ENCODE data around the gene PODN. TPM values are rescaled to one million over a fixed set of nuclear protein-coding genes. Genes with fewer than 3 reads are reported as not detected.

Gene PODN
- total RNA-seq, 1 experiment from 2014 or later, result not detected

DNA sequence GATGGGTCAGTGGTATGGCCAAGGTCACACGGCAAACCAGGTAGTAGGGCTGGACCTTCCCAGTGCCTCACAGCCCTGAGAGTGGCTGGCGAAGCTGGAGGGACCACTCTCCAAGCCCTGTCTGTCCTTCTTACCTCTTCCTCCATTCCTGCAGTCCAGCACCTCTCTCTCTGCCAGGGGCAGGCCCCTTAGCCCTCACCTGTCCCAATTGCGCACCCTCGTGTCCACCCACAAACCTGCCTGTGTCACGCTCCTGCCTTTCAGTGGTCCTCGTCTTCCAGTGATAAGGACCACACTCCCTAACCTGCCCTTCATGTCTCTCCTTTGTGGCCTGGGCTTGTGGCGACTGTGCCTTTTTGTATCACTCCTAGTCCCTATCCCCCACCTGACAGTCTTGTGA lies 3.4 kb downstream of the PODN start:
- BruUV-seq (replicated peaks), result no TSS peak
- H3K27ac Mint-ChIP-seq (ENCODE audit: low read depth, unreplicated experiment), result no peak overlapping the region
- no peaks in the 10 kb centered on the region for H3K9me3 Mint-ChIP-seq (ENCODE audit: unreplicated experiment)
- no peak overlapping the region for H3K4me3 Mint-ChIP-seq (ENCODE audit: unreplicated experiment)
- H3K36me3 Mint-ChIP-seq (ENCODE audit: insufficient read depth, unreplicated experiment), result no peaks in the 10 kb centered on the region
- TF ChIP-seq, protein P1, sequence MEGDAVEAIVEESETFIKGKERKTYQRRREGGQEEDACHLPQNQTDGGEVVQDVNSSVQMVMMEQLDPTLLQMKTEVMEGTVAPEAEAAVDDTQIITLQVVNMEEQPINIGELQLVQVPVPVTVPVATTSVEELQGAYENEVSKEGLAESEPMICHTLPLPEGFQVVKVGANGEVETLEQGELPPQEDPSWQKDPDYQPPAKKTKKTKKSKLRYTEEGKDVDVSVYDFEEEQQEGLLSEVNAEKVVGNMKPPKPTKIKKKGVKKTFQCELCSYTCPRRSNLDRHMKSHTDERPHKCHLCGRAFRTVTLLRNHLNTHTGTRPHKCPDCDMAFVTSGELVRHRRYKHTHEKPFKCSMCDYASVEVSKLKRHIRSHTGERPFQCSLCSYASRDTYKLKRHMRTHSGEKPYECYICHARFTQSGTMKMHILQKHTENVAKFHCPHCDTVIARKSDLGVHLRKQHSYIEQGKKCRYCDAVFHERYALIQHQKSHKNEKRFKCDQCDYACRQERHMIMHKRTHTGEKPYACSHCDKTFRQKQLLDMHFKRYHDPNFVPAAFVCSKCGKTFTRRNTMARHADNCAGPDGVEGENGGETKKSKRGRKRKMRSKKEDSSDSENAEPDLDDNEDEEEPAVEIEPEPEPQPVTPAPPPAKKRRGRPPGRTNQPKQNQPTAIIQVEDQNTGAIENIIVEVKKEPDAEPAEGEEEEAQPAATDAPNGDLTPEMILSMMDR (IDR thresholded peaks at IDR 0.05; ENCODE audit: unreplicated experiment), result no peak
- H3K4me1 Mint-ChIP-seq (ENCODE audit: insufficient read depth, unreplicated experiment), result no peaks in the 10 kb centered on the region
- no peak for DNase-seq (ENCODE audit: unreplicated experiment)
- peaks cover 12% of the 10 kb centered on the region for H3K27me3 Mint-ChIP-seq (ENCODE audit: insufficient read depth, unreplicated experiment)
- CTCF ChIA-PET, result no interaction called here
- intact Hi-C loops (cut with micrococcal nuclease), result no loop called here
- POLR2A ChIA-PET, result no interaction called here

DNA sequence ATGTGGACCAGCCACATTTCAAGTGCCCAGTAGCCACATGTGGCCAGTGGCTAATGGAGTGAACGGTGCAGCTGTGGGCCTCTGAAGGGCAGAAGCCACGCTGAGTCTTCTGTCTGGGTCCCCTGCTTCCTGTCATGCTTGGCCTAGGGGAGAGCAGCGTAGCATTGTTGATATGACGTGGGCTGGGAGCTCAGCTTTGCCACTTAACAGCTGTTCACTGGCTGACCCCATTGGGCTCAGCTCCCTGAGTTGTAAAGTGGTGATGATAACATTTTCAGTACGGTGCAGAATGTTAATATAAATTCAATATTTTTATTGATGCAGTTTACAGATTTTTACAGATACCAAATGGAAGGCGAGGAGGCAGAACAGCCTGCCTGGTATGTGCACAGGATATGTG lies 4.5 kb downstream of the PODN start:
- no peaks in the 10 kb centered on the region for H3K4me1 Mint-ChIP-seq (ENCODE audit: insufficient read depth, unreplicated experiment)
- POLR2A ChIA-PET, result no interaction called here
- CTCF ChIA-PET, result no interaction called here
- H3K36me3 Mint-ChIP-seq (ENCODE audit: insufficient read depth, unreplicated experiment), result no peaks in the 10 kb centered on the region
- DNase-seq (ENCODE audit: unreplicated experiment), result no peak
- H3K27me3 Mint-ChIP-seq (ENCODE audit: insufficient read depth, unreplicated experiment), result peaks cover 11% of the 10 kb centered on the region
- TF ChIP-seq, protein P1 (IDR thresholded peaks at IDR 0.05; ENCODE audit: unreplicated experiment), result no peak
- H3K4me3 Mint-ChIP-seq (ENCODE audit: unreplicated experiment), result no peak overlapping the region
- intact Hi-C loops (cut with micrococcal nuclease), result no loop called here
- BruUV-seq (replicated peaks), result no TSS peak
- H3K27ac Mint-ChIP-seq (ENCODE audit: low read depth, unreplicated experiment), result no peak overlapping the region
- H3K9me3 Mint-ChIP-seq (ENCODE audit: unreplicated experiment), result no peaks in the 10 kb centered on the region

DNA sequence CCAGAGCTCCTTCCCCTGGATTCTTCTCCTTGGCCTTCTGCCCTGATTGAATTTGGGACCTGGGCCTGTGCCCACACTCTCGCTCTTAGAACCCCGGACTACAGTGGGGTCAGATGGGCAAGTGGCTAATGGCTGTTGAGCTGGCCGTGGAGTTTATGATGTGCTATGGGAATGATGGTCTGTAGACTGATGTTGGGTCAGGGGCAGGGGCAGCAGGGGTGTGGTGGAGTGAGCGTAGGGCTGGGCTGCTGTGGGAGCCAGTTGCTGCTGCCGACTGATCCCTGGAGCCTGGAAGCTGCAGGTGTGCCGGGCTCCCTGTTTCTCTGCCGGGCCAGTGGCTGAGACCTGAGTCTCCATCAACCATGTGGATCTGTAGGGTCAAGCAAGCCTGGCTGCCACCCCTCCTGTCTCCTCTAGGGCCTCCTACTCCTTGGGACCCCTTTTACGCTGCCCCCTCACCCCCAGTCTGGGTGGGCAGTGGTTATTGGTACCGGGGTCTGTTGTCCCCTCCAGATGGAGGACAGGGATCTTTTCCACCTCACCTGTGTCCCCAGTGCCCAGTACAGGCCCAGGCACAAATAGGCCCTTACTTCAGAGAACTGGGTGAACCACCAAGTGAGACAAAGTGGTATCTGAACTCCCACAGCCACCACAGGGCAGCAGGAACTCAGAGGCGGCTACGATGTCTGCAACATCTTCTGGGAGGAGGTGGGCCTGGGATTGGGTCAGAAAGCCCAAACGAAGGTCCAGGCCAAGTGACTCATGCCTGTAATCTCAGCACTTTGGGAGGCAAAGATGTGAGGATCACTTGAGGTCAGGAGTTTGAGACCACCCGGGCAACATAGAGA lies 5.1 kb downstream of the PODN start:
- H3K27ac Mint-ChIP-seq (ENCODE audit: low read depth, unreplicated experiment), result no peak overlapping the region
- intact Hi-C loops (cut with micrococcal nuclease), result no loop called here
- H3K9me3 Mint-ChIP-seq (ENCODE audit: unreplicated experiment), result no peaks in the 10 kb centered on the region
- H3K27me3 Mint-ChIP-seq (ENCODE audit: insufficient read depth, unreplicated experiment), result peaks cover 11% of the 10 kb centered on the region
- H3K36me3 Mint-ChIP-seq (ENCODE audit: insufficient read depth, unreplicated experiment), result no peaks in the 10 kb centered on the region
- DNase-seq (ENCODE audit: unreplicated experiment), result no peak
- ChIA-PET CTCF (no interaction called here), POLR2A (no interaction called here)
- TF ChIP-seq, protein P1 (IDR thresholded peaks at IDR 0.05; ENCODE audit: unreplicated experiment), result no peak
- no peaks in the 10 kb centered on the region for H3K4me1 Mint-ChIP-seq (ENCODE audit: insufficient read depth, unreplicated experiment)
- no TSS peak for BruUV-seq (replicated peaks)
- H3K4me3 Mint-ChIP-seq (ENCODE audit: unreplicated experiment), result no peak overlapping the region

DNA sequence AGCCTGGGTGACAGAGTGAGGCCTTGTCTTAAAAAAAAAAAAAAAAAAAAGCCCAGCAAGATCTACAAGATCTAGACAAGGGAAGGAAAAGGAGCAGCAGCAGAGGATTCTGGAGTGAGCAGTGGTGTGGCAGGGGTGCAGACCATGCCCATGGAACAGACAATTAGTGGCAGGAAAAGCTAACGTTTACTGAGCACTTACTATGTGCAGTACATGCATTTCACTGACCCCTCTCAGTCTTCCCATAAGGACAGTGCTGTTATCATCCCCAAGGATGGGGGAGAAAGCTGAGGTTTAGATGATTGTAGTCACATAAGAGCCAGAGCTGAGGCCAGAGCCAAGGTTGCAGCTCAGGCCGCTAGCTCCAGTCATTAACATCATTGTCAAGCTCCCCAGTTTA lies 5.9 kb downstream of the PODN start:
- no TSS peak for BruUV-seq (replicated peaks)
- TF ChIP-seq, protein P1 (IDR thresholded peaks at IDR 0.05; ENCODE audit: unreplicated experiment), result no peak
- no peak overlapping the region for H3K27ac Mint-ChIP-seq (ENCODE audit: low read depth, unreplicated experiment)

More for the DNA sequence above, 5.9 kb downstream of the PODN start:
- ChIA-PET CTCF (interaction anchor here (0.6 kb wide), 1 partner anchor 112 kb away, joined by 3 read pairs; no protein-coding TSS in a partner anchor), POLR2A (interaction anchor here (0.5 to 1.5 kb wide), 3 partner anchors 11 to 579 kb away, joined by 3 to 4 read pairs (median 4); no protein-coding TSS in a partner anchor)
- no peak overlapping the region for H3K4me3 Mint-ChIP-seq (ENCODE audit: unreplicated experiment)
- DNase-seq (ENCODE audit: unreplicated experiment), result no peak
- intact Hi-C loops (cut with micrococcal nuclease), result no loop called here
- H3K36me3 Mint-ChIP-seq (ENCODE audit: insufficient read depth, unreplicated experiment), result no peaks in the 10 kb centered on the region
- no peaks in the 10 kb centered on the region for H3K4me1 Mint-ChIP-seq (ENCODE audit: insufficient read depth, unreplicated experiment)
- H3K9me3 Mint-ChIP-seq (ENCODE audit: unreplicated experiment), result no peaks in the 10 kb centered on the region
- peaks cover 11% of the 10 kb centered on the region for H3K27me3 Mint-ChIP-seq (ENCODE audit: insufficient read depth, unreplicated experiment)
